Measurements from ENCODE around the gene MARK3. TPM values are rescaled to one million over a fixed set of nuclear protein-coding genes. Genes with fewer than 3 reads are reported as not detected.

Gene MARK3
- total RNA-seq, 1 donor from 2014 or later: 69.4 TPM

GRCh38 chr14:103392106-103392505, 6.9 kb downstream of the MARK3 start:
- DNase-seq (ENCODE audit: low spot score): no peak
- intact Hi-C loops (cut with DNase I): no loop called here

- intact Hi-C loops (cut with DNase I): no loop called here
- no peak for DNase-seq (ENCODE audit: low spot score)
These were observed 7.4 kb downstream of the MARK3 start for GRCh38 chr14:103392572-103392971.

GRCh38 chr14:103393070-103393469, 7.9 kb downstream of the MARK3 start:
- DNase-seq (ENCODE audit: low spot score): no peak
- intact Hi-C loops (cut with DNase I): no loop called here

GRCh38 chr14:103393676-103394626, 8.7 kb downstream of the MARK3 start:
- DNase-seq (ENCODE audit: low spot score): no peak

GRCh38 chr14:103395244-103395643, 10.0 kb downstream of the MARK3 start:
- intact Hi-C loops (cut with DNase I): no loop called here
- DNase-seq (ENCODE audit: low spot score): no peak

More at GRCh38 chr14:103393676-103394626, 8.7 kb downstream of the MARK3 start:
- intact Hi-C loops (cut with DNase I): no loop called here

GRCh38 chr14:103396463-103396862, 11.2 kb downstream of the MARK3 start:
- DNase-seq (ENCODE audit: low spot score): no peak
- intact Hi-C loops (cut with DNase I): no loop called here

GRCh38 chr14:103398427-103399195, 13.4 kb downstream of the MARK3 start:
- intact Hi-C loops (cut with DNase I): no loop called here
- DNase-seq (ENCODE audit: low spot score): no peak

GRCh38 chr14:103400537-103400936, 15.3 kb downstream of the MARK3 start:
- DNase-seq (ENCODE audit: low spot score): no peak
- intact Hi-C loops (cut with DNase I): no loop called here

GRCh38 chr14:103401223-103402214, 16.3 kb downstream of the MARK3 start:
- no peak for DNase-seq (ENCODE audit: low spot score)
- intact Hi-C loops (cut with DNase I): no loop called here

- intact Hi-C loops (cut with DNase I): no loop called here
- no peak for DNase-seq (ENCODE audit: low spot score)
These were observed 17.5 kb downstream of the MARK3 start for GRCh38 chr14:103402695-103403094.

- intact Hi-C loops (cut with DNase I): no loop called here
- DNase-seq (ENCODE audit: low spot score): no peak
These were observed 19.1 kb downstream of the MARK3 start for GRCh38 chr14:103404032-103404918.

- intact Hi-C loops (cut with DNase I): no loop called here
- no peak for DNase-seq (ENCODE audit: low spot score)
These were observed 19.7 kb downstream of the MARK3 start for GRCh38 chr14:103404920-103405319.

- intact Hi-C loops (cut with DNase I): no loop called here
- DNase-seq (ENCODE audit: low spot score): no peak
These were observed 23.4 kb downstream of the MARK3 start for GRCh38 chr14:103408491-103409155.

- no peak for DNase-seq (ENCODE audit: low spot score)
- intact Hi-C loops (cut with DNase I): no loop called here
These were observed 31.7 kb downstream of the MARK3 start for GRCh38 chr14:103416916-103417315.

- intact Hi-C loops (cut with DNase I): no loop called here
- DNase-seq (ENCODE audit: low spot score): no peak
These were observed 33.2 kb downstream of the MARK3 start for GRCh38 chr14:103418481-103418818.

GRCh38 chr14:103421556-103421955, 36.3 kb downstream of the MARK3 start:
- DNase-seq (ENCODE audit: low spot score): no peak
- intact Hi-C loops (cut with DNase I): no loop called here

GRCh38 chr14:103423050-103423461, 37.8 kb downstream of the MARK3 start:
- DNase-seq (ENCODE audit: low spot score): no peak
- intact Hi-C loops (cut with DNase I): no loop called here
